Fibroblast of the aortic adventitia (primary cell): ENCODE results near the gene KCNIP1. TPM values are rescaled to one million over a fixed set of nuclear protein-coding genes. Genes with fewer than 3 reads are reported as not detected.

Experiments used
- DNase-seq: peaks from one replicate; pipeline ENCODE4 v3.0.0-alpha.2; 2010; ENCODE audit warnings: low read depth
- H3K4me3 ChIP-seq: 2 replicates; pipeline ENCODE4 v1.5.1; 2011; ENCODE audit warnings: low read depth, mild to moderate bottlenecking, control low read depth, low read length, moderate library complexity
- total RNA-seq: library from RNA; depleted of rRNA; stranded (reverse); fragments of >200 nt; gene quantifications from 2 replicates; pipeline ENCODE4 v1.2.3, GENCODE V29; 2012; ENCODE audit warnings: low replicate concordance
- TF ChIP-seq, protein P1 (sequence below): IDR thresholded peaks from 2 replicates; pipeline ENCODE4 v1.5.1; 2011; ENCODE audit warnings: mild to moderate bottlenecking, low read length, control low read depth, inconsistent platforms; ENCODE audit not compliant: insufficient read depth

Gene KCNIP1
- total RNA-seq, 1 donor: not detected

DNA sequence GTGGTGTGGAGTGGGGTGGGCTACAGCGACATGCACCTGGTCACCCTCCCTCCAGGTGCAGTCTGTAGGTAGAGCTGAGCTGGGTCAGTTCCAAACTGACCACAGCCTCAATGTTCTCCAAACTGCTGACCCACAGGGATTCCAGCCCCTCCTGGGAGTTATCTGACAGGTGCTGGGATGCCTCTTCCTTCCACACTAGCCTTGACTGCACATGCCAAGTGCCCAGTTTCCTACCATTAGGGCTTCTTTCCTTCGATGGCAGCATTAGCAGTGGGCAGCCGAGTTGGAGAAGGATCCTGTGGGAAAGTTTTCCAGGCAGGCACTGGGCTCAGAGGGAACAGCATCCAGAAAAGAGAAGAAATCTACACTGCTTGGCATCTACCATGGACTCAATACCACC, 215.7 kb downstream of the KCNIP1 start:
- TF ChIP-seq, protein P1, sequence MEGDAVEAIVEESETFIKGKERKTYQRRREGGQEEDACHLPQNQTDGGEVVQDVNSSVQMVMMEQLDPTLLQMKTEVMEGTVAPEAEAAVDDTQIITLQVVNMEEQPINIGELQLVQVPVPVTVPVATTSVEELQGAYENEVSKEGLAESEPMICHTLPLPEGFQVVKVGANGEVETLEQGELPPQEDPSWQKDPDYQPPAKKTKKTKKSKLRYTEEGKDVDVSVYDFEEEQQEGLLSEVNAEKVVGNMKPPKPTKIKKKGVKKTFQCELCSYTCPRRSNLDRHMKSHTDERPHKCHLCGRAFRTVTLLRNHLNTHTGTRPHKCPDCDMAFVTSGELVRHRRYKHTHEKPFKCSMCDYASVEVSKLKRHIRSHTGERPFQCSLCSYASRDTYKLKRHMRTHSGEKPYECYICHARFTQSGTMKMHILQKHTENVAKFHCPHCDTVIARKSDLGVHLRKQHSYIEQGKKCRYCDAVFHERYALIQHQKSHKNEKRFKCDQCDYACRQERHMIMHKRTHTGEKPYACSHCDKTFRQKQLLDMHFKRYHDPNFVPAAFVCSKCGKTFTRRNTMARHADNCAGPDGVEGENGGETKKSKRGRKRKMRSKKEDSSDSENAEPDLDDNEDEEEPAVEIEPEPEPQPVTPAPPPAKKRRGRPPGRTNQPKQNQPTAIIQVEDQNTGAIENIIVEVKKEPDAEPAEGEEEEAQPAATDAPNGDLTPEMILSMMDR: no peak
- H3K4me3 ChIP-seq: no peak overlapping the region
- no peak for DNase-seq

DNA sequence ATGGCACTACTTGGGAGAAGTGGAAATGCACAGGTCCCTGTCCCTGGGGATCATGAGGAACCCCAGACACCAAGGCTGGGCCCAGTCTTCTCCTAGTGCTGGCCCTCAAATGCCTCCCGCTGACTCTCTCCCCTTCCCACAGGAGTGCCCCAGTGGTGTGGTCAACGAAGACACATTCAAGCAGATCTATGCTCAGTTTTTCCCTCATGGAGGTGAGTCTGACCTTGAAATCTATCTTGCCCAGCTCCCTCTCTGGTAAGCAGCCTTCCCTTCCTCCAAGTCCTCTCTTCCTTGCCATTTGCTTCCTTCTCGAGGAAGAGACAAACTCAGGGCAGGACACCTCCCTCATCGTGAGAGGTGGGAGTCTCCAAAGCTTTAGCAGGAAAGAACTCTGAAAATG, 216.4 kb downstream of the KCNIP1 start:
- DNase-seq: no peak
- TF ChIP-seq, protein P1: no peak
- no peak overlapping the region for H3K4me3 ChIP-seq

DNA sequence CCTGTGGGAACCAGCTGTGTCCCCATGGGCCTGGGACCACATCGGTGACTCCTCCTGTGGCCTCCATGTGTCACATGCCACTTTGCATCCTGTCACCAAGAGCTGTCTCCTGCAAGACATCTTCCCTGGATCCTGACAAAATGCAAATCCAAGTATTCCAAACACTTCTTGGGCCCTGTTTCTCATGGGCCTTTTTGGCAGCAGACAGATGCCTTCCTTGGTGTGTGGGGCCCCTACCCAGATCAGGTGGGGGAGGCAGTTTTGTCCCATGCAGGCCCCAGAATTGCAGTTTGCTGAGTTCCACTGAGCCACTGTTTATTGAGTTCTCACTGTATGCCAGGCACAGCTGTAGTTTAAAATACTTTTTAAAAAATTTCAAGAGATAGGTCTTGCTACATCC, 217.2 kb downstream of the KCNIP1 start:
- DNase-seq: no peak
- TF ChIP-seq, protein P1: no peak
- H3K4me3 ChIP-seq: no peak overlapping the region

DNA sequence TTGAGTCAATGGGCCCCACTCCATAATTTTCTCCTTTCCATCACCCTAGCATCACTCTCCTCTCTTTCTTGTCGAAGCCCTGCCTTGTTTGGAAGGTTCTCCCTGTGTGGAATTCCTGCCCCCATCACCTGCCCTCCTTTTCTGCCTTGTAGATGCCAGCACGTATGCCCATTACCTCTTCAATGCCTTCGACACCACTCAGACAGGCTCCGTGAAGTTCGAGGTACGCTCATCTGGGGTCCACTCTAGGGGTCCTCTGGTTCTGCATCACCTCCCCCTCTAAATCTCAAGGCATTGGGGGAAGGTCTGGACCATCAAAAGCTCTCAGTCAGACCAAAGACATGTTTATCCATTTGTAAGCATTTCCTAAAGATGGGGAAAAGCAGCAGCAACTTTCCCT, 217.9 kb downstream of the KCNIP1 start:
- no peak overlapping the region for H3K4me3 ChIP-seq
- no peak for DNase-seq
- TF ChIP-seq, protein P1: no peak

DNA sequence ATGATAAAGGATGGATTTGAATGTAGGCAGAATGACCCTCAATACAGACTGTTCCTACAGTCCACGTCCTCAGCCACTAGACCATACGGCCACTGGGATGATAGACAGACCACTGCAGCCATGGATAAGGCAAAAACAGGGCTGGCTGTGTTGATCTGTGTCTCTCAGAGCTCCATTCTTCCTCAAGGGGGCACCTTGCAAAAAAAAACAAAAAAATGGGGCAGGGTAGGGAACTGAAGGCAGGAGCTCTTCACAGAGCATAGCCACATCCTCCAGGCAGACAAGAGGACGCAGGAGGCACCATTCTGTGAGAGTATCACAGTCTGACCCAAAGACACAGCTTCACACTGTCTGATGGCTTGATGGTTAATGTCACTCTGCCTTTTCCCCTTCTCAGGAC, 218.5 kb downstream of the KCNIP1 start:
- no peak overlapping the region for H3K4me3 ChIP-seq
- TF ChIP-seq, protein P1: no peak
- no peak for DNase-seq

DNA sequence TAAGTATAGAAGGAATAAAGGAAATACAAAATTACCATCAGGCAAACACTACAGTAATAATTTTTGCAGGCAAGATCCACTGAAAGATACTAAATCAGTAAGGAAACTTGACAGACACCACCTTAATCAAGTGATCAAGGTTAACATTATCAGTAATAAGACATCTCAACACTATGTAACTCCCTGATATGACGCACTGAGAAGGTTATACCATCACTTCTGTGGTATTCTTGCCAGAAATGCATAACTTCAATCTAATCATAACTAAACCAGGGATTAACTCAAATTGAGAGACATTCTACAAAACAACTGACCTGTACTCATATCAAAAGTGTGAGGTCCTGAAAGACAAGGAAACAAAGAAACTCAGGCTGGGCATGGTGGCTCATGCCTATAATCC, 227.2 kb downstream of the KCNIP1 start:
- DNase-seq: no peak
- TF ChIP-seq, protein P1: no peak

DNA sequence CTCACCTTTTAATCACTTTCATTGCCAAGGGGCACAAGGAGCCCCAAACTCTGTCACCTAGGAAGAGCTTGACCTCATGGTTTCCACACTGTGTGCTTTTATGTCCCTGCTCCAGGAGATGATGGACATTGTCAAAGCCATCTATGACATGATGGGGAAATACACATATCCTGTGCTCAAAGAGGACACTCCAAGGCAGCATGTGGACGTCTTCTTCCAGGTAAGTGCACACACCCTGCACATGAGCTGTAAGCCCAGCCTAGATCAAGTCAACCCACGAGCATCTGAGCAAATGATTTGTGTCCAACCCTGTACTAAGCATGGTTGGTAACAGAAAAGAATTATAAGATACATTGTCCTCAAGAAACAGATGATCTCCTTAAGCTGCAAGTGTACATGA, 228.9 kb downstream of the KCNIP1 start:
- DNase-seq: no peak
- TF ChIP-seq, protein P1: no peak
- no peak overlapping the region for H3K4me3 ChIP-seq

More for the DNA sequence above, 227.2 kb downstream of the KCNIP1 start:
- no peak overlapping the region for H3K4me3 ChIP-seq
